ENCODE measurements around the gene PAK2. TPM values are rescaled to one million over a fixed set of nuclear protein-coding genes. Genes with fewer than 3 reads are reported as not detected.
A peak's percentile ranks its signal among the peaks of the same experiment; 100 is the strongest.

The PAK2 gene
- total and polyA plus RNA-seq, 9 of the 15 experiments (the other 6 are each of a cell fraction or from before 2014, with no cell fraction given): 13.2 to 72.4 (median 35.7) TPM

DNA sequence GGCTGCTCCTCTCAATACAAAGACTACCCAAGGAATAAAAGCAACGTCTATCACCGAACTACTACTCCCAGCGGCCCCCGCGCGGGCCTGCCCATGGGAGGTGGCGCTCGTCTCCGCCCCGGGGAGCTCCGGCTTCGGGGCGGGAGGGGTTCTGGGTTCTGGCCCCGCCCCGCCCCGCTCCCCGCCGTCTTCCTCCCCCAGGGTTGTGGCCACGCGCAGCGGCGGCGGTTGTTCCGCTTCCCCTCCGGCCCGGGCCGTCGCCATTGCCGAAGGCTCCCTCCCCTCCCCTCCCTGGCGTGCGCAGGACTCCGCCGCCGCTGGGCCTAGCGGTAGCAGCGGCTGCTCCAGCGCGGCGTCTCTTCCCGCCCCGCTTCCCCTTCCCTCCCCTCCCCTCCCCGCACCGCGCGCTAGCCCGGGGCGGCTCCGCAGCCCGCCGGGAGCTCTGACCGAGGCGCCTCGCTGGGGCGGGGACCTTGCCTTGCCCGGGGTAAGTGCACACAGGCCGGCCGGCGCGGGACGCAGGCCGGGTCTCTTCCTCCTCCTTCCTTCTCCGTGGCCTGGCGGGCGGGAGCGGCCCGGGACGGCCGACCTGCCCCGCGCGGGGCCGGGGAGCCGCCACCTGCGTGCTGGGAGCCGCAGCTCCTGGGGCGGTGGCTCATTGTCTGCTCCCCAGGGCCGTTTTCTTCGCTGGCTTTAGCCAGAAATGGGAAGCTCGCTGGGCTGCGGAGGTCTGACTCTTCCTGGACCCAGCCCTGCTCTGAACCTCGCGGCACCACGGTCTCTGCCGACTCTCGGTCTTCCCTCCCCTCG, at the start of gene PAK2 (continued):
- TF ChIP-seq, protein P1, sequence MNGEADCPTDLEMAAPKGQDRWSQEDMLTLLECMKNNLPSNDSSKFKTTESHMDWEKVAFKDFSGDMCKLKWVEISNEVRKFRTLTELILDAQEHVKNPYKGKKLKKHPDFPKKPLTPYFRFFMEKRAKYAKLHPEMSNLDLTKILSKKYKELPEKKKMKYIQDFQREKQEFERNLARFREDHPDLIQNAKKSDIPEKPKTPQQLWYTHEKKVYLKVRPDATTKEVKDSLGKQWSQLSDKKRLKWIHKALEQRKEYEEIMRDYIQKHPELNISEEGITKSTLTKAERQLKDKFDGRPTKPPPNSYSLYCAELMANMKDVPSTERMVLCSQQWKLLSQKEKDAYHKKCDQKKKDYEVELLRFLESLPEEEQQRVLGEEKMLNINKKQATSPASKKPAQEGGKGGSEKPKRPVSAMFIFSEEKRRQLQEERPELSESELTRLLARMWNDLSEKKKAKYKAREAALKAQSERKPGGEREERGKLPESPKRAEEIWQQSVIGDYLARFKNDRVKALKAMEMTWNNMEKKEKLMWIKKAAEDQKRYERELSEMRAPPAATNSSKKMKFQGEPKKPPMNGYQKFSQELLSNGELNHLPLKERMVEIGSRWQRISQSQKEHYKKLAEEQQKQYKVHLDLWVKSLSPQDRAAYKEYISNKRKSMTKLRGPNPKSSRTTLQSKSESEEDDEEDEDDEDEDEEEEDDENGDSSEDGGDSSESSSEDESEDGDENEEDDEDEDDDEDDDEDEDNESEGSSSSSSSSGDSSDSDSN (IDR thresholded peaks at IDR 0.05; ENCODE audit: borderline replicate concordance in 1 of 2, low read depth in 2 of 2, low read length in 2 of 2): peak; percentile 87 to 93
- TF ChIP-seq TGIF2 (CRISPR knock-in tag; IDR thresholded peaks at IDR 0.05): peak; percentile 65
- TF ChIP-seq POLR2H (tag; IDR thresholded peaks at IDR 0.05; ENCODE audit: low read depth): peak; percentile 67
- TF ChIP-seq RFX1 (IDR thresholded peaks at IDR 0.05): no peak
- TF ChIP-seq CBX1 (IDR thresholded peaks at IDR 0.05; ENCODE audit: low read depth): peak; percentile 16; the same call in 1 of the 2 replicates
- TF ChIP-seq, protein P2, sequence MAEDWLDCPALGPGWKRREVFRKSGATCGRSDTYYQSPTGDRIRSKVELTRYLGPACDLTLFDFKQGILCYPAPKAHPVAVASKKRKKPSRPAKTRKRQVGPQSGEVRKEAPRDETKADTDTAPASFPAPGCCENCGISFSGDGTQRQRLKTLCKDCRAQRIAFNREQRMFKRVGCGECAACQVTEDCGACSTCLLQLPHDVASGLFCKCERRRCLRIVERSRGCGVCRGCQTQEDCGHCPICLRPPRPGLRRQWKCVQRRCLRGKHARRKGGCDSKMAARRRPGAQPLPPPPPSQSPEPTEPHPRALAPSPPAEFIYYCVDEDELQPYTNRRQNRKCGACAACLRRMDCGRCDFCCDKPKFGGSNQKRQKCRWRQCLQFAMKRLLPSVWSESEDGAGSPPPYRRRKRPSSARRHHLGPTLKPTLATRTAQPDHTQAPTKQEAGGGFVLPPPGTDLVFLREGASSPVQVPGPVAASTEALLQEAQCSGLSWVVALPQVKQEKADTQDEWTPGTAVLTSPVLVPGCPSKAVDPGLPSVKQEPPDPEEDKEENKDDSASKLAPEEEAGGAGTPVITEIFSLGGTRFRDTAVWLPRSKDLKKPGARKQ (CRISPR knock-in tag; IDR thresholded peaks at IDR 0.05): no peak
- no peak for TF ChIP-seq CHD4 (IDR thresholded peaks at IDR 0.05; ENCODE audit: insufficient read depth, insufficient replicate concordance, low read depth, low read length, poor library complexity, severe bottlenecking)
- TF ChIP-seq, protein P3, sequence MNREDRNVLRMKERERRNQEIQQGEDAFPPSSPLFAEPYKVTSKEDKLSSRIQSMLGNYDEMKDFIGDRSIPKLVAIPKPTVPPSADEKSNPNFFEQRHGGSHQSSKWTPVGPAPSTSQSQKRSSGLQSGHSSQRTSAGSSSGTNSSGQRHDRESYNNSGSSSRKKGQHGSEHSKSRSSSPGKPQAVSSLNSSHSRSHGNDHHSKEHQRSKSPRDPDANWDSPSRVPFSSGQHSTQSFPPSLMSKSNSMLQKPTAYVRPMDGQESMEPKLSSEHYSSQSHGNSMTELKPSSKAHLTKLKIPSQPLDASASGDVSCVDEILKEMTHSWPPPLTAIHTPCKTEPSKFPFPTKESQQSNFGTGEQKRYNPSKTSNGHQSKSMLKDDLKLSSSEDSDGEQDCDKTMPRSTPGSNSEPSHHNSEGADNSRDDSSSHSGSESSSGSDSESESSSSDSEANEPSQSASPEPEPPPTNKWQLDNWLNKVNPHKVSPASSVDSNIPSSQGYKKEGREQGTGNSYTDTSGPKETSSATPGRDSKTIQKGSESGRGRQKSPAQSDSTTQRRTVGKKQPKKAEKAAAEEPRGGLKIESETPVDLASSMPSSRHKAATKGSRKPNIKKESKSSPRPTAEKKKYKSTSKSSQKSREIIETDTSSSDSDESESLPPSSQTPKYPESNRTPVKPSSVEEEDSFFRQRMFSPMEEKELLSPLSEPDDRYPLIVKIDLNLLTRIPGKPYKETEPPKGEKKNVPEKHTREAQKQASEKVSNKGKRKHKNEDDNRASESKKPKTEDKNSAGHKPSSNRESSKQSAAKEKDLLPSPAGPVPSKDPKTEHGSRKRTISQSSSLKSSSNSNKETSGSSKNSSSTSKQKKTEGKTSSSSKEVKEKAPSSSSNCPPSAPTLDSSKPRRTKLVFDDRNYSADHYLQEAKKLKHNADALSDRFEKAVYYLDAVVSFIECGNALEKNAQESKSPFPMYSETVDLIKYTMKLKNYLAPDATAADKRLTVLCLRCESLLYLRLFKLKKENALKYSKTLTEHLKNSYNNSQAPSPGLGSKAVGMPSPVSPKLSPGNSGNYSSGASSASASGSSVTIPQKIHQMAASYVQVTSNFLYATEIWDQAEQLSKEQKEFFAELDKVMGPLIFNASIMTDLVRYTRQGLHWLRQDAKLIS (CRISPR knock-in tag; IDR thresholded peaks at IDR 0.05): peak; percentile 81
- TF ChIP-seq ETV6 (IDR thresholded peaks at IDR 0.05; ENCODE audit: borderline replicate concordance in 1 of 2, low read depth in 2 of 2, low read length in 1 of 2): no peak
- peak; percentile 68; the same call in 1 of the 2 replicates for TF ChIP-seq ETV6 (CRISPR knock-in tag; IDR thresholded peaks at IDR 0.05; ENCODE audit: borderline replicate concordance)
- peak; percentile 43; the same call in 1 of the 2 replicates for TF ChIP-seq CTBP1 (IDR thresholded peaks at IDR 0.05; ENCODE audit: borderline replicate concordance)
- peak in 1 of 2 experiments; percentile 22; a peak in 2 of 4 replicates for TF ChIP-seq NONO (IDR thresholded peaks at IDR 0.05; ENCODE audit: low read depth in 2 of 2, low read length in 1 of 2)
- TF ChIP-seq SIN3B (IDR thresholded peaks at IDR 0.05; ENCODE audit: low read depth): 0 out of 2 replicates have a peak, but pooled peaks have one; percentile 40
- TF ChIP-seq MCM5 (IDR thresholded peaks at IDR 0.05; ENCODE audit: low read depth): no peak
- peak; percentile 77 for TF ChIP-seq FUS (optimal IDR thresholded peaks at IDR 0.05; ENCODE audit: low read depth, low read length)
- TF ChIP-seq NCOR1 (IDR thresholded peaks at IDR 0.05): peak; percentile 41
